Keratinocyte (primary cell): ENCODE data around the gene PRKAG3. TPM values are rescaled to one million over a fixed set of nuclear protein-coding genes. Genes with fewer than 3 reads are reported as not detected.
"Not testable (repeated sequence)": the region's sequence is repeated elsewhere in the genome, so short reads cannot be mapped to it uniquely, and the experiment has no call there.

Experiments used
- DNase-seq: peaks from one replicate; pipeline ENCODE4 v3.0.0-alpha.2; 2011; ENCODE audit warnings: low read depth, missing footprints, low spot score
- FAIRE-seq: peaks from 2 replicates; lab custom pipeline; 2011; peaks lifted over from hg19 to GRCh38; lab: Jason Lieb, UNC
- H2AFZ ChIP-seq: 2 replicates; pipeline ENCODE4 v1.6.0; 2012; ENCODE audit warnings: low read length, control low read depth, inconsistent platforms; ENCODE audit not compliant: control insufficient read depth
- H3K27ac ChIP-seq: 2 replicates; pipeline ENCODE4 v1.5.1; 2011; ENCODE audit warnings: low read length; ENCODE audit not compliant: control insufficient read depth, insufficient read depth
- H3K27me3 ChIP-seq: 3 replicates; pipeline ENCODE4 v1.6.0; 2011; ENCODE audit warnings: low read length; ENCODE audit not compliant: control insufficient read depth, insufficient read depth; ENCODE audit errors: extremely low read depth
- H3K36me3 ChIP-seq, 2 experiments: 2 replicates in 1 of 2; 3 replicates in 1 of 2; pipeline ENCODE4 v1.5.1; 2011; ENCODE audit warnings: low read length in 2 of 2, mild to moderate bottlenecking in 1 of 2; ENCODE audit not compliant: control insufficient read depth in 2 of 2, insufficient read depth in 2 of 2; ENCODE audit errors: extremely low read depth in 1 of 2
- H3K4me1 ChIP-seq: 3 replicates; pipeline ENCODE4 v1.5.1; 2011; ENCODE audit warnings: low read length; ENCODE audit not compliant: control insufficient read depth, insufficient read depth; ENCODE audit errors: extremely low read depth
- H3K4me2 ChIP-seq: 3 replicates; pipeline ENCODE4 v1.6.0; 2011; ENCODE audit warnings: low read depth, low read length; ENCODE audit not compliant: control insufficient read depth, insufficient read depth; ENCODE audit errors: extremely low read depth
- H3K4me3 ChIP-seq, 3 experiments: fragments of 200-600 bp in 1 of 3; sonication (generic) in 1 of 3; 2 replicates in 2 of 3; 3 replicates in 1 of 3; pipeline ENCODE4 v1.5.1; 2011 to 2016; ENCODE audit warnings: low read length in 3 of 3, mild to moderate bottlenecking in 3 of 3, control low read depth in 2 of 3, inconsistent platforms in 1 of 3, low read depth in 1 of 3, mixed read lengths in 1 of 3, mixed run types in 1 of 3, moderate library complexity in 1 of 3; ENCODE audit not compliant: control insufficient read depth in 2 of 3, insufficient read depth in 2 of 3; ENCODE audit errors: extremely low read depth in 1 of 3
- H3K79me2 ChIP-seq: 2 replicates; pipeline ENCODE4 v1.6.0; 2012; ENCODE audit warnings: low read length; ENCODE audit not compliant: control insufficient read depth, insufficient read depth
- H3K9ac ChIP-seq: 3 replicates; pipeline ENCODE4 v1.6.0; 2011; ENCODE audit warnings: low read length; ENCODE audit not compliant: control insufficient read depth, insufficient read depth; ENCODE audit errors: extremely low read depth
- H3K9me1 ChIP-seq: 3 replicates; pipeline ENCODE4 v1.6.0; 2011; ENCODE audit warnings: low read length; ENCODE audit not compliant: control insufficient read depth, insufficient read depth; ENCODE audit errors: extremely low read depth
- H3K9me3 ChIP-seq: 2 replicates; pipeline ENCODE4 v1.5.1; 2012; ENCODE audit warnings: low read depth, low read length; ENCODE audit not compliant: control insufficient read depth
- H4K20me1 ChIP-seq: 3 replicates; pipeline ENCODE4 v1.6.0; 2011; ENCODE audit warnings: low read length; ENCODE audit not compliant: control insufficient read depth, insufficient read depth; ENCODE audit errors: extremely low read depth
- CTCF ChIP-seq, 3 experiments: IDR thresholded peaks in 1 of 3; conservative IDR thresholded peaks in 1 of 3; optimal IDR thresholded peaks in 1 of 3; 2 replicates in 2 of 3; 3 replicates in 1 of 3; pipeline versions ENCODE3 to v1.5.1; 2011; ENCODE audit warnings: low read length in 3 of 3, mild to moderate bottlenecking in 3 of 3, moderate library complexity in 2 of 3, control low read depth in 1 of 3, inconsistent platforms in 1 of 3; ENCODE audit not compliant: insufficient read depth in 2 of 3; ENCODE audit errors: extremely low read depth in 1 of 3
- EZH2 ChIP-seq: IDR thresholded peaks from one replicate; pipeline ENCODE4 v1.6.1; 2012; ENCODE audit warnings: inconsistent platforms, mild to moderate bottlenecking, low read length, moderate library complexity
- dilution Hi-C: fragments of 300-500 bp; cut with MboI; formaldehyde crosslinking; loops from one replicate; pipeline ENCODE4 v1.7.0; 2020; ENCODE audit warnings: low sequenced_read_pairs; ENCODE audit not compliant: extremely low pct_ligation_motif_present
- polyA plus RNA-seq, 5 experiments: library from polyadenylated mRNA; depleted of rRNA in 3 of 5; stranded (reverse) in 3 of 5; stranded (forward) in 1 of 5; unstranded in 1 of 5; fragments of >200 nt; gene quantifications; 1 replicate in 1 of 5; 2 replicates in 3 of 5; 3 replicates in 1 of 5; pipeline versions ENCODE4 v1.2.1 to v1.2.3, GENCODE V29; 2011 to 2012; ENCODE audit warnings: missing spikeins in 2 of 5, low read depth in 1 of 5, low replicate concordance in 1 of 5

Gene PRKAG3
- polyA plus RNA-seq, 1 donor (not counting 4 experiments of a cell fraction or from before 2014, with no cell fraction given): not detected

- no peak overlapping the region for H2AFZ ChIP-seq
- H3K4me2 ChIP-seq: no peak overlapping the region
- dilution Hi-C loops: no loop called here
- no peaks in the 10 kb centered on the region for H3K36me3 ChIP-seq
- H4K20me1 ChIP-seq: no peaks in the 10 kb centered on the region
- H3K4me1 ChIP-seq: peaks cover 9% of the 10 kb centered on the region
- no peaks in the 10 kb centered on the region for H3K27me3 ChIP-seq
- DNase-seq (no peak), FAIRE-seq (no peak)
- H3K27ac ChIP-seq: no peak overlapping the region
- H3K9me3 ChIP-seq: no peaks in the 10 kb centered on the region
- TF ChIP-seq CTCF (optimal IDR thresholded peaks at IDR 0.05 in 1 of 3, IDR thresholded peaks at IDR 0.05 in 1 of 3, conservative IDR thresholded peaks at IDR 0.05 in 1 of 3; ENCODE audit: extremely low read depth in 1 of 3, insufficient read depth in 2 of 3, low read length in 3 of 3): no peak
- TF ChIP-seq EZH2: no peak
- H3K9ac ChIP-seq: no peak overlapping the region
- no peaks in the 10 kb centered on the region for H3K9me1 ChIP-seq
- H3K4me3 ChIP-seq: no peak overlapping the region
- H3K79me2 ChIP-seq: no peaks in the 10 kb centered on the region
Measured at GRCh38 chr2:218849721-218850120, 18.1 kb upstream of the PRKAG3 start.

- H3K27ac ChIP-seq: not testable (repeated sequence)
Measured at GRCh38 chr2:218846963-218847362, 15.4 kb upstream of the PRKAG3 start.

GRCh38 chr2:218844334-218844733 is 12.7 kb upstream of the PRKAG3 start:
- H3K79me2 ChIP-seq, H3K4me2 ChIP-seq, H3K9me3 ChIP-seq, H3K4me3 ChIP-seq, dilution Hi-C loops, H3K27me3 ChIP-seq, H2AFZ ChIP-seq, FAIRE-seq, H3K9me1 ChIP-seq, H3K4me1 ChIP-seq, H4K20me1 ChIP-seq, H3K36me3 ChIP-seq, H3K27ac ChIP-seq, H3K9ac ChIP-seq, DNase-seq: not testable (repeated sequence)

More at GRCh38 chr2:218846963-218847362, 15.4 kb upstream of the PRKAG3 start:
- H3K9ac ChIP-seq, H3K4me3 ChIP-seq, H3K4me1 ChIP-seq, H3K79me2 ChIP-seq, H3K9me1 ChIP-seq, DNase-seq, H3K9me3 ChIP-seq, H3K36me3 ChIP-seq, FAIRE-seq, H2AFZ ChIP-seq, dilution Hi-C loops, H3K4me2 ChIP-seq, H4K20me1 ChIP-seq, H3K27me3 ChIP-seq: not testable (repeated sequence)
